Endothelial cell of umbilical vein (primary cell): ENCODE data around the gene LARP7. TPM values are rescaled to one million over a fixed set of nuclear protein-coding genes. Genes with fewer than 3 reads are reported as not detected.

Experiments used
- BruUV-seq: library from RNA; stranded (reverse); fragments of 400-500 nt; replicated peaks from 2 replicates; lab custom pipeline; 2021; lab: Mats Ljungman, UMichigan
- CTCF ChIA-PET: fragments of 300-600, 350-600 bp; sonication (Branson Sonifier 250); formaldehyde crosslinking; loops from one replicate; lab custom pipeline; 2021; ENCODE audit warnings: antibody characterized with exemption, inconsistent platforms; lab: Charles Lee
- POLR2A ChIA-PET: fragments of 300-600, 350-600 bp; sonication (Branson Sonifier 250); formaldehyde crosslinking; loops from one replicate; lab custom pipeline; 2021; ENCODE audit warnings: antibody characterized with exemption, inconsistent platforms; lab: Charles Lee
- DNase-seq: peaks from one replicate; pipeline ENCODE4 v3.0.0-alpha.2; 2011; ENCODE audit warnings: low read depth, low spot score
- FAIRE-seq: peaks from 2 replicates; lab custom pipeline; 2011; peaks lifted over from hg19 to GRCh38; lab: Jason Lieb, UNC
- H2AFZ ChIP-seq: 2 replicates; pipeline ENCODE4 v1.6.0; 2012; ENCODE audit warnings: low read depth, low read length, control low read depth, inconsistent platforms
- H3K27ac ChIP-seq: 2 replicates; pipeline ENCODE4 v1.5.1; 2011; ENCODE audit warnings: low read depth, mild to moderate bottlenecking, control low read depth, low read length, moderate library complexity; ENCODE audit not compliant: insufficient read depth
- H3K27me3 ChIP-seq, 2 experiments: 2 replicates each; pipeline versions ENCODE4 v1.6.0 to v1.6.1; 2011; ENCODE audit warnings: low read length in 2 of 2, mixed read lengths in 1 of 2; ENCODE audit not compliant: control insufficient read depth in 2 of 2, insufficient read depth in 2 of 2
- H3K36me3 ChIP-seq, 2 experiments: 2 replicates in 1 of 2; 3 replicates in 1 of 2; pipeline ENCODE4 v1.5.1; 2011; ENCODE audit warnings: low read length in 2 of 2, mild to moderate bottlenecking in 1 of 2, moderate library complexity in 1 of 2; ENCODE audit not compliant: control insufficient read depth in 2 of 2, insufficient read depth in 2 of 2; ENCODE audit errors: extremely low read depth in 1 of 2
- H3K4me1 ChIP-seq: 3 replicates; pipeline ENCODE4 v1.5.1; 2011; ENCODE audit warnings: mild to moderate bottlenecking, low read length; ENCODE audit not compliant: control insufficient read depth, insufficient read depth; ENCODE audit errors: extremely low read depth
- H3K4me2 ChIP-seq: 2 replicates; pipeline ENCODE4 v1.6.1; 2011; ENCODE audit warnings: low read length, control low read depth, mixed read lengths; ENCODE audit not compliant: insufficient read depth
- H3K4me3 ChIP-seq, 3 experiments: fragments of 200-600 bp in 1 of 3; sonication (generic), shearing (Covaris generic) in 1 of 3; replicated peaks in 1 of 3; 2 replicates each; pipeline ENCODE4 v1.5.1; 2011 to 2016; ENCODE audit warnings: control low read depth in 3 of 3, low read length in 3 of 3, mild to moderate bottlenecking in 2 of 3, inconsistent platforms in 1 of 3, low read depth in 1 of 3, moderate library complexity in 1 of 3; ENCODE audit not compliant: insufficient read depth in 1 of 3
- H3K79me2 ChIP-seq: 2 replicates; pipeline ENCODE4 v1.6.0; 2012; ENCODE audit warnings: low read length, inconsistent platforms; ENCODE audit not compliant: control insufficient read depth, insufficient read depth
- H3K9ac ChIP-seq: replicated peaks from 2 replicates; pipeline ENCODE3; 2011; ENCODE audit warnings: low read length, control low read depth; ENCODE audit not compliant: insufficient read depth; ENCODE audit errors: extremely low read depth
- H3K9me1 ChIP-seq: replicated peaks from 3 replicates; pipeline ENCODE4 v1.6.0; 2011; ENCODE audit warnings: mild to moderate bottlenecking, low read length; ENCODE audit not compliant: control insufficient read depth, insufficient read depth; ENCODE audit errors: extremely low read depth
- H3K9me3 ChIP-seq: replicated peaks from 2 replicates; pipeline ENCODE4 v1.5.1; 2012; ENCODE audit warnings: low read length, inconsistent platforms; ENCODE audit not compliant: control insufficient read depth, insufficient read depth
- H4K20me1 ChIP-seq: replicated peaks from 2 replicates; pipeline ENCODE3; 2011; ENCODE audit warnings: mild to moderate bottlenecking, low read length; ENCODE audit not compliant: control insufficient read depth, insufficient read depth; ENCODE audit errors: extremely low read depth
- CTCF ChIP-seq, 2 donors: IDR thresholded peaks; 1 replicate in 1 of 2; 2 replicates in 1 of 2; pipeline ENCODE4 v1.5.1; 2011; ENCODE audit warnings: low read length in 2 of 2, mild to moderate bottlenecking in 2 of 2, moderate library complexity in 2 of 2, control low read depth in 1 of 2, inconsistent platforms in 1 of 2, low read depth in 1 of 2; ENCODE audit not compliant: insufficient read depth in 1 of 2; ENCODE audit errors: extremely low read depth in 1 of 2
- EZH2 ChIP-seq: IDR thresholded peaks from 2 replicates; pipeline ENCODE4 v1.6.1; 2012; ENCODE audit warnings: borderline replicate concordance, low read depth, mild to moderate bottlenecking, moderate library complexity, low read length, inconsistent platforms; ENCODE audit not compliant: severe bottlenecking
- FOS ChIP-seq: IDR thresholded peaks from 2 replicates; pipeline ENCODE4 v1.6.1; 2011; ENCODE audit warnings: mild to moderate bottlenecking, low read length, moderate library complexity, borderline replicate concordance; ENCODE audit not compliant: insufficient read depth
- GATA2 ChIP-seq: IDR thresholded peaks from 2 replicates; pipeline ENCODE4 v1.7.0; 2011; ENCODE audit warnings: low read depth, mild to moderate bottlenecking, moderate library complexity, mixed read lengths, low read length; ENCODE audit not compliant: insufficient read length, insufficient read depth
- JUN ChIP-seq: IDR thresholded peaks from 2 replicates; pipeline ENCODE4 v1.6.1; 2011; ENCODE audit warnings: borderline replicate concordance, low read depth; ENCODE audit not compliant: insufficient read length, insufficient read depth
- MAX ChIP-seq: IDR thresholded peaks from 2 replicates; pipeline ENCODE4 v1.6.1; 2011; ENCODE audit not compliant: insufficient read depth, insufficient read length
- MYC ChIP-seq: IDR thresholded peaks from one replicate; pipeline ENCODE4 v1.6.1; 2011; ENCODE audit warnings: mild to moderate bottlenecking, low read depth, low read length
- POLR2A ChIP-seq: IDR thresholded peaks from 2 replicates; pipeline ENCODE4 v1.6.1; 2012; ENCODE audit warnings: low read depth, mild to moderate bottlenecking, control low read depth, low read length
- POLR2AphosphoS5 ChIP-seq: IDR thresholded peaks from 2 replicates; pipeline ENCODE4 v1.6.1; 2012; ENCODE audit warnings: low read depth, mild to moderate bottlenecking, control low read depth, low read length, moderate library complexity; ENCODE audit not compliant: insufficient read depth
- dilution Hi-C: fragments of 300-500 bp; cut with MboI; formaldehyde crosslinking; loops from one replicate; pipeline ENCODE4 v1.15.0; 2019; ENCODE audit warnings: low sequenced_read_pairs; ENCODE audit not compliant: extremely low pct_ligation_motif_present
- intact Hi-C: fragments of 100-400 bp; cut with micrococcal nuclease; formaldehyde crosslinking; loops from one replicate; pipeline ENCODE4 v1.10.0; 2022
- polyA plus RNA-seq, 4 experiments: library from polyadenylated mRNA; depleted of rRNA in 3 of 4; stranded (reverse) in 3 of 4; unstranded in 1 of 4; fragments of >200 nt; gene quantifications; 2 replicates each; pipeline versions ENCODE4 v1.2.1 to v1.2.3, GENCODE V29; 2011 to 2012; ENCODE audit warnings: missing spikeins in 1 of 4
- total RNA-seq: library from RNA; stranded (reverse); gene quantifications from 2 replicates; pipeline ENCODE4 v1.2.3, GENCODE V29; 2021

The LARP7 gene
- total and polyA plus RNA-seq, 2 donors (not counting 3 experiments of a cell fraction or from before 2014, with no cell fraction given) = 6.9 to 35.1 TPM

GRCh38 chr4:112674376-112674775 lies 37.4 kb downstream of the LARP7 start:
- POLR2A ChIA-PET = no interaction called here
- BruUV-seq = no TSS peak
- FAIRE-seq = no peak

More at GRCh38 chr4:112674376-112674775, 37.4 kb downstream of the LARP7 start:
- Histone ChIP-seq H4K20me1 (no peaks in the 10 kb centered on the region), H3K27ac (no peak overlapping the region), H3K79me2 (no peaks in the 10 kb centered on the region), H3K4me1 (no peaks in the 10 kb centered on the region), H3K4me3 (no peak overlapping the region), H3K9ac (no peak overlapping the region), H3K36me3 (no peaks in the 10 kb centered on the region), H3K9me3 (no peaks in the 10 kb centered on the region), H3K27me3 (peaks cover 0 to 2% of the 10 kb centered on the region in 2 experiments), H3K4me2 (no peak overlapping the region), H3K9me1 (no peaks in the 10 kb centered on the region), H2AFZ (no peak overlapping the region)
- dilution Hi-C loops (no loop called here), intact Hi-C loops (no loop called here)
- TF ChIP-seq EZH2 (no peak), MAX (no peak), JUN (no peak), MYC (no peak), FOS (no peak), POLR2A (no peak), GATA2 (no peak), CTCF (IDR thresholded peaks at IDR 0.05; ENCODE audit: extremely low read depth in 1 of 2, insufficient read depth in 1 of 2, low read depth in 1 of 2, low read length in 2 of 2) (no peak), POLR2AphosphoS5 (no peak)
- no peak for DNase-seq
- CTCF ChIA-PET = no interaction called here
